Lower leg skin (tissue), 3 donors: Measurements from ENCODE around the gene MXRA7.

ENCODE experiments used
- POLR2A ChIP-seq, 2 donors: fragments of 450-650 bp; IDR thresholded peaks; one replicate each; pipeline ENCODE4 v1.6.1; 2016 to 2017; ENCODE audit warnings: antibody characterized with exemption in 2 of 2, mild to moderate bottlenecking in 1 of 2, moderate library complexity in 1 of 2
- TF ChIP-seq, protein P1 (sequence below), 3 donors: fragments of 450-650 bp; IDR thresholded peaks; one replicate each; pipeline ENCODE4 v1.5.1; 2016; ENCODE audit warnings: antibody characterized with exemption in 3 of 3, mild to moderate bottlenecking in 3 of 3, moderate library complexity in 2 of 3

DNA sequence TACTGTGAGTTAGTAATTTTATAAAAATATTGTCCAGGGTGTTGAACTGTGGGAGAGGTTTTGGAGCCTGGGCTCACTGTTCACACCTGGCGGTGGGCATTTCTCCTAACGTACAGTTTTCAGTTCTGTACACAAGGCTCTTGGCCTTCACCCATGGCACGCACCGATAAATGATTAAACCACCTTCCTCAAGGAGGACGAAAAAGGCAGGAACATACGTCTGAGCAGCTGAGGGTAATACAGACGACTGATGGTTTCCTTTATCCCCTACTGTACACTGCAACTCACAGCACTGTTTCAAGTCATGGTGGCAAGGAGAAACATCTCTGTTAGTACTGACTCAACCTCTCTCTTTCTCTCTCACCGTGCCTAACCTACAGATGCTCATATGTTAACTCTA lies 65.8 kb downstream of the MXRA7 start:
- TF ChIP-seq, protein P1, sequence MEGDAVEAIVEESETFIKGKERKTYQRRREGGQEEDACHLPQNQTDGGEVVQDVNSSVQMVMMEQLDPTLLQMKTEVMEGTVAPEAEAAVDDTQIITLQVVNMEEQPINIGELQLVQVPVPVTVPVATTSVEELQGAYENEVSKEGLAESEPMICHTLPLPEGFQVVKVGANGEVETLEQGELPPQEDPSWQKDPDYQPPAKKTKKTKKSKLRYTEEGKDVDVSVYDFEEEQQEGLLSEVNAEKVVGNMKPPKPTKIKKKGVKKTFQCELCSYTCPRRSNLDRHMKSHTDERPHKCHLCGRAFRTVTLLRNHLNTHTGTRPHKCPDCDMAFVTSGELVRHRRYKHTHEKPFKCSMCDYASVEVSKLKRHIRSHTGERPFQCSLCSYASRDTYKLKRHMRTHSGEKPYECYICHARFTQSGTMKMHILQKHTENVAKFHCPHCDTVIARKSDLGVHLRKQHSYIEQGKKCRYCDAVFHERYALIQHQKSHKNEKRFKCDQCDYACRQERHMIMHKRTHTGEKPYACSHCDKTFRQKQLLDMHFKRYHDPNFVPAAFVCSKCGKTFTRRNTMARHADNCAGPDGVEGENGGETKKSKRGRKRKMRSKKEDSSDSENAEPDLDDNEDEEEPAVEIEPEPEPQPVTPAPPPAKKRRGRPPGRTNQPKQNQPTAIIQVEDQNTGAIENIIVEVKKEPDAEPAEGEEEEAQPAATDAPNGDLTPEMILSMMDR (IDR thresholded peaks at IDR 0.05): no peak
- no peak for TF ChIP-seq POLR2A (IDR thresholded peaks at IDR 0.05)
